Measurements from ENCODE around the gene S100A16.
"Not testable (repeated sequence)": the region's sequence is repeated elsewhere in the genome, so short reads cannot be mapped to it uniquely, and the experiment has no call there.

The S100A16 gene

GRCh38 chr1:153614189-153614900, 1.4 kb upstream of the S100A16 start:
- no peak for DNase-seq

GRCh38 chr1:153613406-153613805, 469 bp upstream of the S100A16 start:
- DNase-seq = no peak

DNA sequence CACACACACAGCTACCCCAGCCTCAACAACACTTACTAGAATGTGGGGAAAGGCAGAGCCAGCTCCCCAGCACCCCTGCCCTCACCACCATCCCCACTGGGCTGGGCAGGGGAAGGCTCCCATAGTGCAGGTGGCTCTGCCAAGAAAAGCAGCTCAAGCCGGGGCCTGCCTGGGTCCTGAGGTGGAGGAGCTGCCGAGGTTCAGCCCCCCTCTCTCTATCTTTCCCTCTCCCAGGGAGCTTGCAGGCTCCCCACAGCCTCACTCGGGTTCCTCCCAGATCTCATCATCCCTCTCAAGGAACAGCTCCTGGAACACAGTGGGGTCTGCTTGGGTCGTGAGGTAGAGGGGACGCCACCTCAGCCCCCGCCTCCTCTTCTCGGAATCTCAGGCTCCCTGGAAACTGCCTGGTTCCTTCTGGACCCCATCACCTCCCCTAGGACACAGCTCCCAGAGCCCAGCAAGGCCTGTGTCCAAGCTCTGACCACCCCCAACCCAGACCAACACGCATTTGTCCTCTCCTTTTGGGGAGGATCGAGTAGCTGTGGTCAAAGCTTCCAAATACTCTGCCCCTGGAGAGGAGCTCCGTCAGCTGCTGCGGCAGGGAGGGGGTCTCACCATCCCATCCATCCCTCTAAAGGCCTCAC, 704 bp downstream of the S100A16 start:
- DNase-seq = no peak

GRCh38 chr1:153611356-153611755, 1.6 kb downstream of the S100A16 start:
- no peak for DNase-seq

- DNase-seq = no peak
These were observed 2.1 kb downstream of the S100A16 start for GRCh38 chr1:153610811-153611301.

DNA sequence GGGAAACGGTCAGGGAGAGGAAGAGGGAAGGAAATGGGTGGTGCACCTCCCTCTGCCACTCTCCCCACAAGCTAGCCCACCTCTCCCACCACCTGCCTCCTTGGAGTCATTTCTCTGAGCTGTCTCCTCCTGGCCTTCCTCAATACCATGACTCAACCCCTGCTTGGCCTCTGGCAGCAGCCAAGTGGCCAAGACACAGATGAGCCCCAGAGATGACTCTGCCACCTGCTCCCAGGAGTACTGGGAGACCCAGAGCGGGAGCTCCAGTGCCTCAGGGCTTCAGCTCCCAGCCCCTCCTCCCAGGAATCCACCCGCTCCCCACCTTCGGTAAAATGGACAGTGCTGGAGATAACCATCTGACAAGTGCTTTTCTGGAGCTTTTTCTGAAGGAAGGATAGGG, 2.6 kb downstream of the S100A16 start:
- no peak for DNase-seq

GRCh38 chr1:153609585-153609907, 3.4 kb downstream of the S100A16 start:
- no peak for DNase-seq

DNA sequence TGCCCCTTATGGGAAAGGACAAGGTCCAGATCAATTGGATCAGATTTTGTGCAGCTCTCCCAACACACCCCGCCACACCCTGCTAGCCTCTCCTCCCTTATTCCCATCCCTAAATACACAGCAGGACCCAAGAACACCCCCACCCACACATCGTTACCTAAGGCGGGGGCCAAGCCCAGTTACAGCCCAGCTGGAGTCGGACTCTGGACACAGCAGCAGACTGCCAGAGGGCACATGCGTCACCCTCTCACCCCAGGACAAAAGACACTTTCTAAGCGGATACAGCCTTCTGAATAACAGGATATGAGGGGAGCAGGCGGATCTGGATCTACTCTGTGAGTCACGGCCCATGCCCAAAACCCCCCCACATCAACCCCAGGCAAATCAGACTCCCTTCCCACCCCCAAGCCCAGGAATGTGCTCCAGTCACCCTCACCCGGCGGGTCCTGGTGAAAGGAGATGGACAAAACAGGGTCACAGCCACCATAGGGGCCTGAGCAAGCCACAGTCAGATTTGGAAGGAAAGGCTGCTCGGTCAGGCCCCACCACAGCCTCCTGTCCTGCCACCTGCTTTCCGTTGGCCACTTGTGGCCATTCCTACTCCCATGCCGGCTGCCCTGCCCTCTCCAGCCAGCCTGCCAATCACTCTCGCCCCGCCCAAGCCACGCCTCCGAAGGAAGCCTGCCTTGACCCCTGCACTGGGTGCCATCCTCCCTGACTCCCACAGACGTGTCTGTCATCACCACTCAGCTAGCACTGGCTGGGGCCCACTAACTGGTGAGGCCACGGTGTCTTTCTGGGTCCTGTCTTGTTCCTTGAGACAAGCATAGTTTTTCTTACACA, 4.0 kb downstream of the S100A16 start:
- no peak for DNase-seq

DNA sequence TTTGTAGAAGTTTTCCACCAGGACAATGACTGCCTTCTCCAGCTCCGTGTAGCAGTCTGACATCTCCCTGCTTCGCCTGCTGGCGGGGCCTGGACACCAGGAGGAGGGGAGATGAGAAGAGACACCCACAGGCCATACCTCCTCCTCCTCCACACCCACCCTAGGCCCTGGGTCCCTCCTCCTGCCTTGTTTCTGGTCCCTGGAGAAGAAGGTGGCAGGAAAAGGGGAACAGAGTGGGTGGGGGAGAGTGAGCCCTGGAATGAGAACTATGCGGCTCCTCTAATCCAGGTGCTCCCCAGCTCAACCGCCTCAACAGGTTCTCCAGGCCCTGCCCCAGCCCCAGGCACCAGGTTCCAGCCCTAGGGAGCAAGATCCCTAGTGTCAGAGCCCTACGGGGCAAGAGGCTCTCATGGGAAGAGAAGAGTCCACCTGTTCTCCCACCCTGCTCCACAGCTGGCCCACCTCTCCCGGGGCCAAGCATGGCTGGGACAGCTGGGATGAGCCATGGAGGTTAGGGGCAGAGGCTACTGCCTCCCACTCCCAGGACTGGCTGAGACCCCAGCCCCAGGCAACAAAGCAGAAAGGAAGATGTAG, 4.8 kb downstream of the S100A16 start:
- no peak for DNase-seq

- no peak for DNase-seq
These were observed 5.6 kb downstream of the S100A16 start for GRCh38 chr1:153607381-153607780.

- DNase-seq = no peak
These were observed 6.7 kb downstream of the S100A16 start for GRCh38 chr1:153606194-153606593.

DNA sequence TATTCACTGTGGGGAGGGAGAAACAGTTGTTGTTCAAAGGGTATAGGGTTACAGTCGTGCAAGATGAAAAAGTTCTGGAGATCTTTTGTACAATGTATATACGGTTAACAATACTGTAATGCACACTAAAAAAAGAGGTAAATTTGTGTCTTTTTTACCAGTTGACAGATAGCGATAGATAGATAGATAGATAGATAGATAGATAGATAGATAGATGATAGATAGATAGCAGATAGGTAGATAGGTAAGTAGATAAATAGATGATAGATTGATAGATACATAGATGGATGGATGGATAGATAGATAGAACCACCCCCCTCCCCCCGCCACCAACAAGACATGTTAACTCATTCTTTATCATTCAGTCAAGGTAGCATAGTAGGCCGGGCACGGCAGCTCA, 10.2 kb downstream of the S100A16 start:
- DNase-seq = no peak

DNA sequence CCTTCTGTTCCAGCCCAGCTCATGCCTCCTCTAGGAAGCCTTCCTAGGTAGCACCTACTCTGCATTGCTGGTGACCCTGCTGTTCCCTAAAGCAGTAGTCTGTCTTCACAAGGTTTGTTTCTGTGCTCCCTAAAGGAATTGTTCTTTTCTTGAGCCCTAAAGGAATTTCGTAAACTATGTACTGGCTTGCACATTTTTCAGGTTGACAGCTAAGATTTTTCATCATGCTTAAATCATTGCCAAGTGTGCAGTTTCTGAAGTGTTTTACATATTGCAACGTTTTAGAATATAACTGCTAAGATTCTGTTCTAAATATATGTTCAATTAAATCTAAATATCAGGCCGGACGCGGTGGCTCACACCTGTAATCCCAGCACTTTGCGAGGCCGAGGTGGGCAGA, 13.1 kb downstream of the S100A16 start:
- no peak for DNase-seq

GRCh38 chr1:153598309-153599172, 14.4 kb downstream of the S100A16 start:
- no peak for DNase-seq

GRCh38 chr1:153597206-153597605, 15.7 kb downstream of the S100A16 start:
- no peak for DNase-seq

GRCh38 chr1:153592748-153593147, 20.2 kb downstream of the S100A16 start:
- DNase-seq = no peak

DNA sequence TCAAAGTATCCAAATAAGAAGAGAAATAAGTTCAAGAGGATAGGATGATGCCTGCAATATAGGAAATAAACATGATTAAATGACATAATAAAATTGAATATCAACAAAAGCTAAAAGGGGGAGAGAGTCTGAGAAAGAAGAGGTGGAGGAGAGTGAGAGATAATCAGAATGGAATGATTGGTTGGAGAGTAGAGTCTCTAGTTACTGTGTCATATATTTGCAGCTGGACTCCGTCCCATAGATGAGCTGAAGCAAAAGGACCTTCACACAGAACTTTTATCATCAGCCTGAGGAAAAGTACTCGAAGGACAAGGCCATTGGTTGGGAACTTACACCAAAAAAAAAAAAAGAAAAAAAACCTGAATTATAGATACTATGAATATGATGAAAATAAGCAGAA, 24.5 kb downstream of the S100A16 start:
- no peak for DNase-seq

DNA sequence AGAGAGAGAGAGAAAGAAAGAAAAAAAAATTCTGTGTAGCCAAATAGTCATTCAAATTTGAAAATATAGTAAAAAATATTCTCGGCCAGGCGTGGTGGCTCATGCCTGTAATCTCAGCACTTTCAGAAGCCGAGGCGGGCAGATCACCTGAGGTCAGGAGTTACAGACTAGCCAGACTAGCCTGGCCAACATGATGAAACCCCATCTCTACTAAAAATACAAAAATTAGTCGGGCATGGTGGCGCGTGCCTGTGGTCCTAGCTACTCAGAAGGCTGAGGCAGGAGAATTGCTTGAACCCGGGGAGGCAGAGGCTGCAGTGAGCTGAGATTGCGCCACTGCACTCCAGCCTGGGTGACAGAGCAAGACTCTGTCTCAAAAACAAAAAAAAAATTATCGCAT, 24.9 kb downstream of the S100A16 start:
- not testable (repeated sequence) for DNase-seq

DNA sequence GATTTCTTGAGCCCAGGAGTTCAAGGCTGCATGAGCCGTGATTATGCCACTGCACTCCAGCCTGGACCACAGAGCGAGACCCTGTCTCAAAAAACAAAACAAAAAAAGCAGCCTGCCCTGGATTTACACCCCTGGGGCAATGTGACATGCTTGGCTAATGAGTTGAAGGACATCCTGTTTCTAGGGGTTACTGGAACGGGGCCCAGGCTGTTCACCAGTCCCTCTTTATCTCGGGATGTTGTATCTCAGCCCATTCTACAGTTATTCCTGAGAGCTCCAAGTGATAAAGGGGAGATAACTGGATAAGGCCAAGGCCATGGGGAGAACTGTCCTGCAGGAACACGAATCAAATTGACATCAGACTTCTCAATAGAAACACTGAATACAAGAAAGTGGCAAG, 25.6 kb downstream of the S100A16 start:
- DNase-seq = no peak

DNA sequence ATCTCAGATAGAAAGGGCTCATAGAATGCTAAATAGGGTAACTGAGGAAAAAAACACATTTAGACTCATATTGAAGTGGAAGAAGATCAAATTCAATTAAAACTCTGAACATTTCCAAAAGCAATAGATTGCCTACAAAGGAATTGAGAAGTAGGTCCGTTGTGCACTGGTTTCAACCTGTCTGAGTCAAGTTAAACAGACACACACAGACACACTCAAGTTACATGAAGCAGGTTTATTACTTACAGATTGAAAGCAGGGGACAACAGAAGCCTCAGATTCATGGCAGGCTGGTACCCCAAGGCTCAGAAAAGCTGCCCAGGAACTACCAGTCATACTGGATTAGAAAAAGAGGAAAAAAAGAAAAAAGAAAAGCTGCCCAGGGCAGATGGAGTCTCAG, 26.6 kb downstream of the S100A16 start:
- DNase-seq = no peak

- no peak for DNase-seq
These were observed 27.9 kb downstream of the S100A16 start for GRCh38 chr1:153585006-153585405.

- DNase-seq = no peak
These were observed 29.0 kb downstream of the S100A16 start for GRCh38 chr1:153583976-153584375.

Measured in stimulated activated CD4-positive, alpha-beta T cell treated with anti-CD3 and anti-CD28 coated beads, Interleukin-4, amount 100 ng/mL, for 4 hours (primary cell).